ENCODE measurements around the gene MICB.
"Not testable (repeated sequence)": the region's sequence is repeated elsewhere in the genome, so short reads cannot be mapped to it uniquely, and the experiment has no call there.

MICB gene

GRCh38 chr6:31497531-31498476 lies at the start of gene MICB:
Gene MICB (plus strand): TSS chr6:31498145. CDS start chr6:31498194, 49 bp downstream.
- DNase-seq (ENCODE audit: low spot score), result peak; percentile 58

GRCh38 chr6:31450751-31451150 lies 47.2 kb upstream of the MICB start:
- DNase-seq (ENCODE audit: low spot score), result no peak

DNA sequence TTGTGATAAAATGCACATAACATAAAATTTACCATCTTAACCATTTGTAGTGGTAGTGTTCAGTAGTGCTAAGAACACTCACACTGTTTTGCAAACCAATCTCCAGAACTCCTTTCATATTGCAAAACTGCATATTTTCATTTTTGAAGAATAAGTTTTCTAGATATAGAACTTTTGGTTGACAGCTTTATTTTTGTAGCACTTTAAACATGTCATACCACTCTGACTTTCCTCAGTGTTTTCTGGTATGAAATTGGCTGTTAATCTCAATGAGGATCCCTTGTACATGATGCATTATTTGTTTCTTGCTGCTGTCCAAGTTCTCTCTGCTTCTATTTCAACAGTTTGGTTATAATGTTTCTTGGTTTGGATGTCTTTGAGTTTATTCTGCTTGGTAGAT lies 45.1 kb upstream of the MICB start:
- DNase-seq (ENCODE audit: low spot score), result no peak

- DNase-seq (ENCODE audit: low spot score), result no peak
Observed at GRCh38 chr6:31453259-31453658, 44.7 kb upstream of the MICB start.

DNA sequence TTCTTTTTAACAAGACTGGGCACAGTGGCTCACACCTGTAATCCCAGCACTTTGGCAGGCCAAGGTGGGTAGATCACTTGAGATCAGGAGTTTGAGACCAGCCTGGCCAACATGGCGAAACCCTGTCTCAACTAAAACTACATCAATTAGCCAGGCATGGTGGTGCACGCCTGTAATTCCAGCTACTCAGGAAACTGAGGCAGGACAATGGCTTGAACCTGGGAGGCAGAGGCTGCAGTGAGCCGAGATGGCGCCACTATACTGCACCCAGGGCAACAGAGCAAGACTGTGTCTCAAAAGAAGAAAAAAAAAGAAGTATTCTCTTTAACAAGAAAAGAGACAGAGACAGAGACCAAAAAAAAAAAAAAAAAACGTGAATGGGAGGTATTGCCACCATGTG lies 38.1 kb upstream of the MICB start:
- not testable (repeated sequence) for DNase-seq (ENCODE audit: low spot score)

GRCh38 chr6:31460361-31461025 lies 37.5 kb upstream of the MICB start:
- no peak for DNase-seq (ENCODE audit: low spot score)

- DNase-seq (ENCODE audit: low spot score), result no peak
Observed at GRCh38 chr6:31462026-31462963, 35.6 kb upstream of the MICB start.

DNA sequence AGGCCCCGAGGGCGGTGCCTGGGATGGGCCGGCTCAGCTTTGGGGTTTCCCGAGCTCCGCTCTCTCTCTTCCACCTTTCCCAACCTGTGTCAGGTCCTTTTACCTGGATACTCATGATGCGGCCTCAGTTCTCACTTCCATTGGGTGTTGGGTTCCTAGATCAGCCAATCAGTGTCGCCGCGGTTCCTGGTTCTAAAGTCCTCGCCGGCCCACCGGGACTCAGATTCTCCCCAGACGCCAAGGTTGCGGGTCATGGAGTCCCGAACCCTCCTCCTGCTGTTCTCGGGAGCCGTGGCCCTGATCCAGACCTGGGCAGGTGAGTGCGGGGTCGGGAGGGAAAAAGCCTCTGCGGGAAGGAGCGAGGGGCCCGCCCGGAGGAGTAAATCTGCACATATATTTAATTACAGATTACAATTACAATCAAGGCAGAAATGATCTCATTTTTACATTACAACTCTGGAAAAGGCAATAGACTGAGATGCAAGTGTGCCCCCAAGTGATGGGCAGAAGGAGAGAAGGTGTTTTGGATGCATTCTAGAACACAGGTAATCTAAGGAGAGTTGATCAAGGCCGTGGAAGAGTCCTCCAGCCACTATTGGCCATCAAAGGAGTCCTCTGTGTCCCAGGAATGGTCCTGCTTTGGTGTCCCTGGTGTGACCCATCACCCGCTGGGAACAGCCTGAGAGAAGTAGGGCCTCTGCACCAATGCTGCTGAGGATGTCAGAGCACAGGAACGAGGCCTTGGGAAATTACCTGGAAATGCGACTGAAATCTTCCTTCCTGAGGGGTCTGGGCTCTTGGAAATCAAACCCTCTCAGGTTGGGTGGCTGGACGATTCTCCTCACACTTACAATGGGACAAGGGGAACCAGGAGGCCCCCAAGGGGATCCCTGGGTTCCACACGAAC lies 34.7 kb upstream of the MICB start:
- DNase-seq (ENCODE audit: low spot score), result peak; percentile 34

GRCh38 chr6:31464252-31465184 lies 33.4 kb upstream of the MICB start:
- DNase-seq (ENCODE audit: low spot score), result no peak

- DNase-seq (ENCODE audit: low spot score), result no peak
Observed at GRCh38 chr6:31465185-31465536, 32.8 kb upstream of the MICB start.

DNA sequence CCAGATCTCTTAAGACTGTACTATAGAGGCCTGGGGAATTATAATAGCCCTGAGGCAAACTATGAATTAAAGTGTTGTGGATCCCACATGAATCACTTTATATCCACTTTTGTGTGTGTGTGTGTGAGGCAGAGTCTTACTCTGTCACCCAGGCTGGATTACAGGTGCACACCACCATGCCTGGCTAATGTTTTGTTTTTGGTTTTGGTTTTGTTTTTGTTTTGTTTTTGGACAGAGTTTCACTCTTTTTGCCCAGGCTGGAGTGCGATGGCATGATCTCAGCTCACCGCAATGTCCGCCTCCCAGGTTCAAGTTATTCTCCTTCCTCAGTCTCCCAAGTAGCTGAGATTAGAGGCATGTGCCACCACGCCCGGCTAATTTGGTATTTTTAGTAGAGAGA lies 32.2 kb upstream of the MICB start:
- DNase-seq (ENCODE audit: low spot score), result no peak

DNA sequence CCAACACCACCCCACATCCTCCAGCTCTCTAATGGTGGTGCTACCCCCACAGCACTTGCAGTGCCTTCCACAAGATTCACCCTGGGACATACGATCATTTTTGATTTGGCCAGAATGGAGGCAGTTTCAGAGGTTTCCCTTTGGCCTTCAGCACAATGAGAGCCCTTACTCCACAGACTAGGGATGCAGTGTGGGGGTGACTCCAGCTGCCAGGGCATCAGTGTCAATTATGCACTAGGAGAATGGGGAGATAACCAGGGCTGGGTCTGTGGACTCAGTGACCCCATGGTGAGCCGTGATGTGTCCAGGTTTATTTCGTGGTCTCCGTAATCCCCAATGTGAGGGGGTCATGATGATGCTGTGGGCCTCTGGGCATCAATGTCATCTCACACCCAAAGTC lies 31.5 kb upstream of the MICB start:
- no peak for DNase-seq (ENCODE audit: low spot score)

DNA sequence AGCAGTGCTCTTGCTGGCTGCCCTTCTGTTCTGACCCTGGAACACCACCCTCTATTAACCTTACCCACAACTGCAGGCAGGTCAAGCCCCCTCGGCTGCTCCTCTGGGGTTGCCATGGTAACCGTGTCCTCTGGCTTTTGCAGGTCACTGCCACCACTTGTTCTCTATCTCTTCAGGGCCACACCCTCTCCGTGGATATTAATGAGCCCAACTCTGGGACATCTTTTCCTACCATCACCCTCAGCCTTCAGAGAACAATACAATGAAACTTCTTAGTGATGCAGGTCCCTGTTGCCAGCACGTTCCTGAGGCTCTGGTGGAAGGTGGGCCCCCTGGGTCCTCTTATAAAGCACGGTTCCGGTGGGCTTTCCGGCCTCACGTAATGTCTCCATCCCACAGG lies 30.8 kb upstream of the MICB start:
- no peak for DNase-seq (ENCODE audit: low spot score)

DNA sequence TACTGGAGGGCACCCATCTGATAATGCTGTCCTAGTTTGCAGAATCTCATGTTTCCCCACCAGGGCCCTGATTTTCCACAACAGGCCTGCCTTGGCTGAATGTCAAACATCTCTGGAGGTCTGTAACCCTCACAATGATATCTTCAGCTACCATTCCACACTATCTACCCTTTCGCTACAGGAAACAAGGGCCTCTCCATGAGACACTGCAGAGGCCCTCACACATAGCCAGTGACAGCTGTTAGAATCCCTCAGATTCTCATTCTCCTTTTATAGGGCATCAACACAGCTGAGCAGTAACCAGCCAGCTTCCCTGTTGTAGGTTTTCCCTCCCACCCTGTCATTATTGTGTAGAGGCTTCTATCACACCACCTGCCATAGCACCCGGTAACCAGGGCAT lies 29.6 kb upstream of the MICB start:
- DNase-seq (ENCODE audit: low spot score), result no peak

- DNase-seq (ENCODE audit: low spot score), result no peak
Observed at GRCh38 chr6:31470801-31471200, 27.1 kb upstream of the MICB start.

DNA sequence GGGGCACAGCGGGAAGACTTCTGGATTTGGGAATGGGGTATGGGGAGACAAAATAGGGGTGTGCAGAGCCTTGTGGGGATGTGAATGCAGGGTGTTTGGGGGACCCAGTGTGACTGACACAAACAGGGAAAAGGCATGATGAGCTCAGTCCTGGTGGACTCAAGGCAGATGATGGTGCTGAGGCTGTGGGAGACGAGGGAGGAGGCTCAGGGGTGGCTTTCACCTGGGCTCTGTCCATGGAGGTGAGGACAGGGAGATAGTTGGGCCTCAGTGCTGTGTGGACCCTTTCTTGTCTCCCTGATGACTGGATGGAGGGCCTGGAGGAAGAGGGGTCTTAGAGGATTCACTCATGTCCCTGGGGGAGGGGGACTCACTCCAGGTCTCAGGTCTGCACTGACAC lies 26.2 kb upstream of the MICB start:
- no peak for DNase-seq (ENCODE audit: low spot score)

DNA sequence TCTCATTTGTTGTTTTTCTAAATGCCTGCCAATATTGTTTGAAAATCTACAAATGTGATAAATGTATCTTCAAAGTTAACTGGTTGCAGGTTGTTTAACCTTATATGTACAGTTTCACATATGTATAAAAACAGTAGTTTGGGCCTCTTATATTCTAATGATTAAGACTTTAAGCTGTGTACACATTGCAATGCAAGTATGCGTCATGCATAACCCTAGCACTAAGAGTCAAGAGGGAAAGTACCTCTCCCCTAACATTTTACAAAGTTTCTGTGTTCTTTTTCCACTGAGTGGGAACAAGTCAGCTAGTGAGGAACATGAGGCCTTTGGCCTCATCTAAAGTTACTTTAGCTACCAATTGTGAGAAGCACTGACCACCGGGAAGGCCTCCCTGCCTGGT lies 25.7 kb upstream of the MICB start:
- DNase-seq (ENCODE audit: low spot score), result no peak

DNA sequence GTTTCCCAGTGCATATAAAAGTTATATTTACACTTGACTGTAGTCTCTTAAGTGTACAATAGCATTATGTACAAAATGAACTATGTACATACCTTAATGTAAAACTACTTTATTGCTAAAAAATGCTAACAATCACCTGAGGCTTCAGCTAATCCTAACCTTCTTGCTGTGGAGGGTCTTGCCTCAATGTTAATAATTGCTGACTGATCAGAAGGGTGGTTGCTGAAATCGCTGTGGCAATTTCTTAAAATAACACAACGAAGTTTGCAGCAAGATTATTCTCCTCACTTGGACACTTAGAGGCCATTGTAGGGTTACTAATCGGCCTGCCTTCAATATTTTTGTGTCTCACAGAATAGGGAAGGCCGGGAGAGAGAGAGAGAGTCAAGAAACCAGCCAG lies 24.7 kb upstream of the MICB start:
- DNase-seq (ENCODE audit: low spot score), result no peak

DNA sequence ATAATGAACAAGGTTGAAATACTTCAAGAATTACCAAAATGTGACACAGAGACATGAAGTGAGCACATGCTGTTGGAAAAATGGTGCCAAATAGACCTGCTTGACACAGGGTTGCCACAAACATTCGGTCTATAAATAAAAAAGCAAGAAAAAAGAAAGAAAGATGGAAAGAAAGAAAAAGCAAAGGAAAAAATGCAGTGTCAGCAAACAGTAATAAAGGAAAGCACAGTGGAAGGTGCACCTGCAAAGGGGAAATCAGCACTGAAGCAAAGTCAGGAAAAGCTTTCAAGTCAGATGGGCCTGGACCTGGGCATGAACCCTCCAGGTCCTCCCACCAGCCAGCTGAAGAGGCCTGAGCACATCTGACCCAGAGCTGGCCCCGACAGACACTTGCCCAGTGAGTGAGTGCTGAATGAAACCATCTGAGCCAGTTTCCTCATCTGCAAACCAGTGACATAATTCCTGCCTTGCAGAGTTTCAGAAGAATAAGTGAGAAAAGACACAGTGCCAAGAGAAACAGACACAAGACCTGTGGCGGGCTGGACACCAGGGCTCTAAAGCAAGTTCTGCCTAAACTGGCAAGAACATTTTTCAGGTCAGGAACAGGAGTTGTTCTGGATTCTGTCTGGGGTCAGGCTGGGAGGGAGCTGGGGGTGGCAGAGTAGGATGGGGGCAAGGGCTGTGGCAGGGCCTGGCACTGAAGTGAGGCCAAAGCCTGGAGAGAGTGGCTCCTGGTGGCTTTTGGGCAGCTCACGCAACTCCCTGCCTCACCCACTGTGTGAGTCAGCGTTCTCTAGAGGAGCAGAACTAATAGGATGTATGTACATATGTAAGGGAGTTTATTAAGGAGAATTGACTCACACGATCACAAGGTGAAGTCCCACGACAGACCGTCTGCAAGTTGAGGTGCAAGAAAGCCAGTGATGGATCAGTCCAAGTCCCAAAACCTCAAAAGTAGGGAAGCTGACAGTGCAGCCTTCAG lies 23.9 kb upstream of the MICB start:
- DNase-seq (ENCODE audit: low spot score), result no peak
